OCI-LY3 (cell line): ENCODE measurements around the gene RHOJ.

Source experiments
- H2AFZ ChIP-seq: fragments of 200-600, 300-600 bp; shearing (Covaris generic); 2 replicates; pipeline ENCODE4 v1.6.0; 2014; ENCODE audit warnings: antibody characterized with exemption, low read depth, low read length
- H3K27ac ChIP-seq: fragments of 200-600, 300-600 bp; sonication (generic); 2 replicates; pipeline ENCODE4 v1.5.1; 2014; ENCODE audit warnings: mild to moderate bottlenecking, low read length, moderate library complexity, mixed read lengths
- H3K27me3 ChIP-seq: fragments of 200-600, 300-600 bp; sonication (generic); 2 replicates; pipeline ENCODE4 v1.6.1; 2014; ENCODE audit warnings: low read depth, low read length, mixed read lengths
- H3K36me3 ChIP-seq: fragments of 200-600, 300-600 bp; sonication (generic); replicated peaks from 2 replicates; pipeline ENCODE3; 2014; ENCODE audit warnings: low read depth, low read length, mixed read lengths
- H3K4me1 ChIP-seq: fragments of 300-600, 200-600 bp; sonication (generic); 2 replicates; pipeline ENCODE4 v1.6.1; 2014; ENCODE audit warnings: low read length, mixed read lengths
- H3K4me2 ChIP-seq: fragments of 200-600, 300-600 bp; sonication (generic); 2 replicates; pipeline ENCODE4 v1.6.1; 2014; ENCODE audit warnings: low read length, mixed read lengths
- H3K4me3 ChIP-seq: fragments of 300-600, 200-600 bp; sonication (generic); 2 replicates; pipeline ENCODE4 v1.5.1; 2014; ENCODE audit warnings: antibody characterized with exemption, mild to moderate bottlenecking, low read length, moderate library complexity
- H3K79me2 ChIP-seq: fragments of 300-600, 200-600 bp; shearing (Covaris generic); 2 replicates; pipeline ENCODE4 v1.6.1; 2014; ENCODE audit warnings: mild to moderate bottlenecking, low read length, mixed read lengths
- H3K9ac ChIP-seq: fragments of 300-600, 200-600 bp; shearing (Covaris generic); 2 replicates; pipeline ENCODE4 v1.6.0; 2014; ENCODE audit warnings: mild to moderate bottlenecking, low read length, moderate library complexity
- H3K9me3 ChIP-seq: fragments of 200-600, 300-600 bp; shearing (Covaris generic); 2 replicates; pipeline ENCODE4 v1.6.1; 2014; ENCODE audit warnings: low read length, mixed read lengths; ENCODE audit not compliant: insufficient read depth
- H4K20me1 ChIP-seq: fragments of 200-600, 300-600 bp; sonication (generic); 2 replicates; pipeline ENCODE4 v1.6.1; 2016; ENCODE audit warnings: low read length, mixed read lengths; ENCODE audit not compliant: insufficient read depth
- CTCF ChIP-seq: fragments of 200-600, 300-600 bp; sonication (generic); IDR thresholded peaks from 2 replicates; pipeline ENCODE4 v1.5.1; 2014; ENCODE audit warnings: antibody characterized with exemption, low read length, low read depth
- EZH2phosphoT487 ChIP-seq: fragments of 200-600 bp; shearing (Covaris generic); IDR thresholded peaks from 2 replicates; pipeline ENCODE4 v1.6.1; 2018; ENCODE audit warnings: antibody characterized with exemption, mixed run types, low read depth

Gene RHOJ

GRCh38 chr14:63342371-63342770 lies 138.1 kb downstream of the RHOJ start:
- Histone ChIP-seq H3K4me3 (no peak overlapping the region), H3K4me1 (no peaks in the 10 kb centered on the region), H4K20me1 (no peaks in the 10 kb centered on the region), H3K27me3 (peaks cover 7% of the 10 kb centered on the region; the same call in 1 of the 2 replicates), H3K9ac (no peak overlapping the region), H2AFZ (no peak overlapping the region), H3K4me2 (no peak overlapping the region), H3K36me3 (no peaks in the 10 kb centered on the region), H3K9me3 (no peaks in the 10 kb centered on the region), H3K79me2 (no peaks in the 10 kb centered on the region), H3K27ac (no peak overlapping the region)
- TF ChIP-seq EZH2phosphoT487 (no peak), CTCF (no peak)
